ENCODE results near the gene TMPRSS9.

- TF ChIP-seq POLR2AphosphoS5 (IDR thresholded peaks at IDR 0.05) (no peak), POLR2A (IDR thresholded peaks at IDR 0.05) (no peak), EP300 (IDR thresholded peaks at IDR 0.05) (no peak)
- TF ChIP-seq, protein P1, sequence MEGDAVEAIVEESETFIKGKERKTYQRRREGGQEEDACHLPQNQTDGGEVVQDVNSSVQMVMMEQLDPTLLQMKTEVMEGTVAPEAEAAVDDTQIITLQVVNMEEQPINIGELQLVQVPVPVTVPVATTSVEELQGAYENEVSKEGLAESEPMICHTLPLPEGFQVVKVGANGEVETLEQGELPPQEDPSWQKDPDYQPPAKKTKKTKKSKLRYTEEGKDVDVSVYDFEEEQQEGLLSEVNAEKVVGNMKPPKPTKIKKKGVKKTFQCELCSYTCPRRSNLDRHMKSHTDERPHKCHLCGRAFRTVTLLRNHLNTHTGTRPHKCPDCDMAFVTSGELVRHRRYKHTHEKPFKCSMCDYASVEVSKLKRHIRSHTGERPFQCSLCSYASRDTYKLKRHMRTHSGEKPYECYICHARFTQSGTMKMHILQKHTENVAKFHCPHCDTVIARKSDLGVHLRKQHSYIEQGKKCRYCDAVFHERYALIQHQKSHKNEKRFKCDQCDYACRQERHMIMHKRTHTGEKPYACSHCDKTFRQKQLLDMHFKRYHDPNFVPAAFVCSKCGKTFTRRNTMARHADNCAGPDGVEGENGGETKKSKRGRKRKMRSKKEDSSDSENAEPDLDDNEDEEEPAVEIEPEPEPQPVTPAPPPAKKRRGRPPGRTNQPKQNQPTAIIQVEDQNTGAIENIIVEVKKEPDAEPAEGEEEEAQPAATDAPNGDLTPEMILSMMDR (IDR thresholded peaks at IDR 0.05): no peak
Observed at GRCh38 chr19:2431318-2432055, 71.4 kb downstream of the TMPRSS9 start.
